Measurements from ENCODE around the gene MYO16.

GRCh38 chr13:108769213-108770070, 140.0 kb downstream of the MYO16 start:
- TF ChIP-seq CTCF (IDR thresholded peaks at IDR 0.05) (no peak), POLR2A (IDR thresholded peaks at IDR 0.05) (no peak)

All from ovary (tissue), 3 donors.